Ammon's horn (tissue), 1 donor: ENCODE data around the gene BCAM.

Source experiments
- DNase-seq: peaks from one replicate; pipeline ENCODE4 v3.0.0-alpha.2; 2016; ENCODE audit warnings: low spot score

Gene BCAM

DNA sequence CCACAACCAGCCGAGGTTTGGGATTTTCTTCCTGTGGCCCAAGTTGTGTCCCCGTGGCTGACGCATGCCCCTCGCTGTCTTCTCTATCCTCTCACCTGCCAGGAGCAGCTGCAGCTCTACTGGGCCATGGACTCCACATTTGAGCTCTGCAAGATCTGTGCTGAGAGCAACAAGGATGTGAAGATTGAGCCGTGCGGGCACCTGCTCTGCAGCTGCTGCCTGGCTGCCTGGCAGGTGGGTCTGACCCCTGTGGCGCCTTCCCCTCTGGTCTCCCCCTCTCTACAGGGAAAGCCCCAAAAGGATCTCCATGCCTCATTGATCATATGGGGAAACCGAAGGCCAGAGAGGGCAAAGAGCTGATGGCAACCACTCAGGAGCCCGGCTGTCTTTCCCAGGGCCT lies 16.6 kb upstream of the BCAM start:
- no peak for DNase-seq

DNA sequence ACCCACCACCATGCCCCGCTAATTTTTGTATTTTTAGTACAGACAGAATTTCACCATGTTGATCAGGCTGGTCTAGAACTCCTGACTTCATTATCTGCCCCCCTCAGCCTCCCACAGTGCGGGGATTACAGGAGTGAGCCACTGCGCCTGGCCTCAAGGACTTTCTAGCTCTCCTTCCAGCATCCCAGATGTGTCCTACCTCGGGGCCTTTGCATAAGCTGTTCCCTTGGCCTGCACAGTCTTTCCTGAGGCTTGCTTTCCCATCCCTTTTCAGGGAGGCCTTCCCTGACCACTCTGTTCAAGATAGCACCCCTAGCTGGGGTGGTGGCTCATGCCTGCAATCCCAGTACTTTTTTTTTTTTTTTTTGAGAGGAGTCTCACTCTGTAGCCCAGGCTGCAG lies 14.3 kb upstream of the BCAM start:
- no peak for DNase-seq

DNA sequence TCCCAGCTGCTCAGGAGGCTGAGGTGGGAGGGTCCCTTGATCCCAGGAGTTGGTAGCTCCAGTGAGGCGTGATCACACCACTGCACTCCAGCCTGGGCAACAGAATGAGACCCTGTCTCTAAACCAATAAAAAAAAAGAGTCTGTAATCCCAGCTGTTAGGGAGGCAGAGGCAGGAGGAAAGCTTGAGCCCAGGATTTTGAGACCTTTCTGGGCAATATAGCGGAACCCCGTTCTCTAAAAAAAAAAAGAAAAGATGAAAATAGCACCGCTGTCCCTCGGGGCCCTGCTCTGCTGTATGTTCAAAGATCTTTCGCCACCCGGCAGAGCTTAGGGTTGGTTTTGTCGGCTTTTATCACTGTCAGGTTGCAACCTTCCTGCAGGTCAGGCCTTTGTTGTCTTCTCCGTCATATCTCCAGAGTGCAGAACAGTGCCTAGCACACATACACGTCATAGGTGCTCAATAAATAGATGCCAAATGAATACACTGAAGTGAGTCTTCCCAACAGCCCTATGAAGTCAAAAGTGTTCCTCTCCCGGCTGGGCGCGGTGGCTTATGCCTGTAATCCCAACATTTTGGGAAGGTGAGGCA lies 13.4 kb upstream of the BCAM start:
- DNase-seq, result no peak

DNA sequence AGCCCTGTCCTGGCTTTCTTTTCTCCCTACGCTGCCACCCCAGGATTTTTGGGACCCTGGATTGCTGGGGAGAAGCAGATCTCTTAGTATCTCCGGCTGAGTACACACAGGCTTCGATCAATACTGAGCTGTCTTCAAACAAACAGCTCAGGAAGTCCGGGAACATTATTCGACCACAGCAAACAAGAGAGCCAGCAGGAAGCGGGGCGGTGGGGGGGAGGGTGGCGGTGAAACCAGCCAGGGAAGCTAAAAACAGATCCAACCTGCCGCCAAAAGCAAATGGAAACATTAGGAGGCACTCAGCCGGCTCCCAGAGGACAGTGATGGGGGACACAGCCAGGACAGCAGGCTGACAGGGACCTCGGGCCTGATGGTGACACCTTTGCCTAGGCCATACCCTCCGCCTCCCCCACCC lies 12.2 kb upstream of the BCAM start:
- peak; percentile 40 for DNase-seq

DNA sequence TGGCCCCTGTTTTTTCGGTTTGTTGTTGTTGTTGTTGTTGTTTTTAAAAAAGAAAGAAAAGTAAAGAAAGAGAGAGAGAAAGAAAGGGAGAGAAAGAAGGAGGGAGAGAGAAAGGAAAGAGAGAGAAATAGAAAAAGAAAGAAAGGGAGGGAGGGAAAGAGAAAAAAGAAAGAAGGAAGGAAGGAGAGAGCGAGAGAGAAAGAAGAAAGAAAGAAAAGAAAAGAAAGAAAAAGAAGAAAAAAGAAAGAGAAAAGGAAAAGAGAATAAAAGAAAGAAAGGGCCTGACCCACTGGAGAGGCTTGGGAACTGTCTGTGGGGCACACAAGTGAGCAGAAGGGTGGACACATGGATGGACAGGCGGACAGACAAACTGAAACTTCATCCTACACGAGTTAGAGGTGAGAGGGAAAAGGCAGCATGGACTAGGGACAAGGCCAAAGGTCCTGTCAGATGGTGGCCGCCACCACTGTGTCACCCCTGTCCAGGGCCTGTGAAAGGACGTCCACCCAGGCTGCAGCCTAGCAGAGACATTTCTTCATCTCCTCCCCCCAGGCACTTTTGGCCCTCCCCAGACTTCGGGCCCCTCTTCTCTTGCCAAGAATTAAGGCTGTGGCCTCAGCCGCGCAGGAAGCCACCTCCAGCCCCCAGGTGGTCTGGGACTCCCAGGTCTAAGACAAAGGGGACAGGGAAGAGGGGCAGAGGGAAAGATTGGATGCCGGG lies 9.1 kb upstream of the BCAM start:
- DNase-seq, result no peak

DNA sequence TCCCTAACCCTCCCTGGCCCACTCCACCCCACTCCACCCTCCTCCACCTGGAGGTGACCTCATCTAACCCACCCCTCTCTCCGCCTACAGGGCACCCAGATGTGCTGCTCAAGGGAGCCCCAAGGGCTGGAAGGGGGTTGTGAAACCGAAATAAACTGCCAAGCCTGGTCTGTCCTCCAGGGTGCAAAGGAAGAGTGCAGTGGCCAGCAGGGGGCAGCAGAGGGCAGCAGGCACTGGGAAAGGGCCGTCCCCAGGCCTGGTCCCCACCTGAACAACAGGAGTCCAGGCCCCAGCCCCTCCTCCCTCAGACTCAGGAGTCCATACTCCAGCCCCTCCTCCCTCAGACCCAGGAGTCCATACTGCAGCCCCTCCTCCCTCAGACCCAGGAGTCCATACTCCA lies 8.4 kb upstream of the BCAM start:
- peak; percentile 75 for DNase-seq

DNA sequence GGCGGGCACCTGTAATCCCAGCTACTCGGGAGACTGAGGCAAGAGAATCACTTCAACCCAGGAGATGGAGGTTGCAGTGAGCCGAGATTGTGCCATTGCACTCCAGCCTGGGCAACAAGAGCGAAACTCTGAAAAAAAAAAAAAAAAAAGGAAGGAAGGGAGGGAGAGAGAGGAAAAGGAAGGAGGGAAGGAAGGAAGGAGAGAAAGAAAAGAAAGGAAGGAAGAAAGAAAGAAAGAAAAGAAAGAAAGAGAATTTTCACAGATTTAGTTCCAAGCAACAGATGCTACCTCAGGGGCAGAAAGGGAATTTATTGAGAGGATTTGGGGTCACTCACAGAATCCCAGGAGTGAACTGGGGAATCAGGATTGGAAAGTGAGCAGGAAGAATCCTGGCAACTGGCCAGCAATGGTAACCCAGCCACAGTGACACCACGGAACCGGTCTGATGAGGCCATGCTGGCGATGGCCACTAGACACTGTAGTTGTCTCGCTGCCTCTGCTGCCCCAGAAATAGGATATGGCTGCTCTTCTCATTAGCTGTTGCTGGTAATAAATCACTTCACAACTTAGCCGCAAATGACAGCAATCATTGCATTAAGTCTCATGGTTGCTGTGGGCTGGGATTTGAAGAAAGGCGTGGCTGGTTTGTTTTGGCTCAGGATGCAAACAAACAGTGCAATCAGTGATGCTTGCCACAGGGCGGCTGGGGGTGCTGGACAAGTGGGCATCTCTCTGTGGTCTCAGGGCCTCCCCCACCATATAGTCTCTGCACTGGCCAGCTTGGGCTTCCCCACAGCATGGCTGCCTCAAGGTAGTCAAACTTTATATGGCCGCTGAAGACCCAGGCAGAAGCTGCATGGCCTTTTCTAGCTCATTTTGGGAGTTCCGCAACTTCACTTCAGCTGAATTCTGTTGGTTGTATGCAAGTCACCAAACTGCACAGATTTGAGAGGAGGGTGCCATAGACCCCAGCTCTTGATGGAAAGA lies 5.2 kb upstream of the BCAM start:
- no peak for DNase-seq

DNA sequence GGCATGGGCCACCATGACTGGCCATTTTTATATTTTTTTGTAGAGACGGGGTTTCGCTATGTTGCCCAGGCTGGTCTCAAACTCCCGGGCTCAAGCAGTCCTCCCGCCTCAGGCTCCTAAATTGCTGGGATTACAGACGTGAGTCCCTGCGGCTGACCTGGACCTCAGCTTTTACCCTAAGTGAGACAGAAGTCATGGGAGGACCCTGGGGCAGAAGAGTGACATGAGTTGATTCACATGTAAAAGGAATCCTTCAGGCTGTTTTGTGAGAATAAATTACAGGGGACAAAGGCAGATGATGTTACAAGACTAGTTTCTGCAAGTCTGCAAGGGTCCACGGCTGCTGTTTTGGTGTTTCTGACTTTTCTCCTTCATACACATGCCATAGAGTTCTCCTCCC lies 2.6 kb upstream of the BCAM start:
- DNase-seq, result no peak

DNA sequence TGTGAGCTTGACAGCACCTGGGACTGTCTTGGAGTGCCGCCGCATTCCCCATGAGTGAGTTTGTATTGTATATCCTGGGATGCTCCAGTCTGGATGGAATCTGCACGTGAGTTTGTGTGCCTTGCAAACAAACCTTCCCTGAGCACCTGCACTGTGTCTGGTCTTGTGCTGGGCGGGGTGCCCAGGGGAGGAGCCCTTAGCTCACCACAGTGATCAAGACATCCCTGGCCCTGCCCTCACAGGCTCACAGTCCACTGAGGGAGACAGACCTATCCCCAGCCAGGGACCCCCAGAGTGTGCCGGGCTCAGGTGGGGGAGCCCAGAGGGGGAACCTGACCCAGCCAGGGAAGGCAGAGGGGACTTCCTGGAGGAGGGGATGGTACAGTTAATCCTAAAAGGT lies 1.7 kb upstream of the BCAM start:
- DNase-seq, result no peak

DNA sequence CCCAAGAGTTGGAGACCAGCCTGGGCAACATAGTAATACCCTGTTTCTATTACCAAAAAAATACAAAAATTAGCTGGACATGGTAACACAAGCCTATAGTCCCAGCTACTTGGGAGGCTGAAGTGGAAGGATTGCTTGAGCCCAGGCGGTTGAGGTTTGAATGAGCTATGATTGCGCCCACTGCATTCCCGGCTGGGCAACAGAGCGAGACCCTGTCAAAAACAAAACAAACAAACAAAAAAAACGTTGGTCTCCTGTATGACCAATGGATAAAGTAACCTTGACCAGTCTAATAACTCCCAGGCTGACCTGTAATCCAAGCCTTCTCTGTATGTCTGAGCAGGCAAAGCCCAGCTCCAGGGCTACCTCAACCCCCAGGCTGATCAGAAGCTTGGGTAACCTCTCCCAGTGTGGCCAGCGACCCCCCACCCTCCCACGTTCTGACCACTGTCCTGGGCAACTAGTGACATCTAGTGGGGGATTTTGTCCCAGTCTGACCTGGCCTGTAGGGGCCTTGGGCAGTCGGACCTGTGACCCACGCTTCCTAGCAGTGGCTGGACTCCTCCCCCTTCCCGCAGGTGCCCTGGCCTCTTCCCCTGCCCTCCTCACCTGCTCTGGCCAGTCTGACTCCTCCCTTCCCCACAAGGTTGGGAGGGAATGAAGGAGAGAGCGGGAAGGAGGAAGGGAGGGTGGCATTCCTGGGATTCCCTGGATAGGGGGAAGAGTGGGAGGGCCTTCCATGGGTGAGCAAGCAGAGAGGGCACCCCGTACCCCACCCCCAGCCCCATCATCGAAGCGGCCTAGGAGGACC lies 1.0 kb upstream of the BCAM start:
- peak; percentile 47 for DNase-seq

DNA sequence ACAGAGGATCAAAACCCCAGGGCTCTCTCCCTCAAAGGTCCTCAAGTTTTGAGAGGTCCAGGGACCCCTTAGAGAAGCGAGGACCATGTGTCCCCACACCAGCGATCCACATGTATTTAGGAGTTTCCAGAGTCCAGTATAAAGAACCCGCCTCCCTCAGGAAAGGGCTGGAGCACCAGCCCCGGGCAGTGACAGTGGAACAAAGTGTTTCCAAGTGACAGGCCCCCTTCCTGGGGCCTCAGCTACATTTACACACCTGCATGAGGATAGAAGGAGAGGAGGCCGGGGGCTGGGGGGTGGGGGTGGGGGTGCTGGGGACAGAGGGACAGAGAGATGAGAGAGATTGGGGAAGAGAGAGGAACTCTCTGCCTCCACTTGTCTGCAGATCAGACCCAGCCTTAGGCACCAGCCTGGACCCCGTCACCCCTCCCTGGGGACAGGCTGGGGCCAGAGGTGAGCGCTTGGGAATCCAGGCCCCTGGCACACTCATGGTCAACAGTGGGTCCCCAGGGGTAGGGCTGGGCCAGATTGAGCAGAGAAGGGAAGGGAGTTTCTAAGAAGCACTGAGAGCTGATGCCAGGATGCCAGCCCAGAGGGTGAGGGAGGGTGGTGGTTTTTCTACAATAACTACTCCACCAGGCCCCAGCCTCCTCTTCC lies 802 bp downstream of the BCAM start:
- DNase-seq, result no peak

DNA sequence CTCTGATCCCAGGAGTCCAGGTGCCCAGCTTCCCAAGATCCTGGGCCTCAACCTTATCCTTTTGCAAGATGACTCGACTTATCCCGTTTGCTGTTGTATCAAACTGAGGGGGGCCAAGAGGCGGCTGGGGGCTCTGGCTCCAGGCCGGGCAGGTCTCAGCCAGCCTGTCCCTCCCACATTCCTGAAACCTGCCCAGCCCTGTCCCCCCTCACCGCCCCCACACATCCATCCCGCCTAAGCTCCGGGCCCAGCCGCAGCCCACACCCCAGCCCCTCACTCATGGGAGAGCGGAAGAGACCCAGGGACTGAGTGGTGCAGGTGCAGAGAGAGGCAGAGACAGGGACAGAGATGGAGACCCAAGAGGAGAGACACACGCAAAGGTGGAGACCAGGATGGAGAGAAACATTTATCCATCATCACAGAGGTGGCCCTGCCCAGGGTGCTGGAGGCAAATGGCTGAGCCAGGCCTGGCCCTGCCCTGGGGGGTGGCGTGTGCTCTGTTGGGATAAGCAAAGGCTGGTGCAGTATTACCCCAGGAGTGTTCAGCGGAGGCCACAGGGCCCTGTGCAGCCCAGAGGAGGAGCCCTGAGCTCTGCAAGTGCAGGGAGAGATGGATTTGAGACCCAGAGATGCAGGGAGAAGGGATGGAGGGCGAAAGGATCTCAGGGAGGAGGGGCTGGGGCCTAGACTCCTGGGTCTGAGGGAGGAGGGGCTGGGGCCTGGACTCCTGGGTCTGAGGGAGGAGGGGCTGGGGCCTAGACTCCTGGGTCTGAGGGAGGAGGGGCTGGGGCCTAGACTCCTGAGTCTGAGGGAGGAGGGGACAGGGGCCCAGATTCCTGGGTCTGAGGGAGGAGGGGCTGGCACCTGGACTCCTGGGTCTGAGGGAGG lies 1.6 kb downstream of the BCAM start:
- DNase-seq, result no peak

DNA sequence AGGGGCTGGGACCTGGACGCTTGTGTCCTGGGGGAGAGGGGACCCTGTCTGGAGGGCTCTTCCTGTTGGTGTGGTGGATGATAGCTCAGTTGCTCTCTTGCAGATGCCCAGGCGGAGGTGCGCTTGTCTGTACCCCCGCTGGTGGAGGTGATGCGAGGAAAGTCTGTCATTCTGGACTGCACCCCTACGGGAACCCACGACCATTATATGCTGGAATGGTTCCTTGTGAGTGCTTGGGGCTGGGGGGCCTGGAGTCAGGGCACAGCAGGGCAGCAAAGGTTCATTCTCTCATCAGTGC lies 2.2 kb downstream of the BCAM start:
- DNase-seq, result no peak

DNA sequence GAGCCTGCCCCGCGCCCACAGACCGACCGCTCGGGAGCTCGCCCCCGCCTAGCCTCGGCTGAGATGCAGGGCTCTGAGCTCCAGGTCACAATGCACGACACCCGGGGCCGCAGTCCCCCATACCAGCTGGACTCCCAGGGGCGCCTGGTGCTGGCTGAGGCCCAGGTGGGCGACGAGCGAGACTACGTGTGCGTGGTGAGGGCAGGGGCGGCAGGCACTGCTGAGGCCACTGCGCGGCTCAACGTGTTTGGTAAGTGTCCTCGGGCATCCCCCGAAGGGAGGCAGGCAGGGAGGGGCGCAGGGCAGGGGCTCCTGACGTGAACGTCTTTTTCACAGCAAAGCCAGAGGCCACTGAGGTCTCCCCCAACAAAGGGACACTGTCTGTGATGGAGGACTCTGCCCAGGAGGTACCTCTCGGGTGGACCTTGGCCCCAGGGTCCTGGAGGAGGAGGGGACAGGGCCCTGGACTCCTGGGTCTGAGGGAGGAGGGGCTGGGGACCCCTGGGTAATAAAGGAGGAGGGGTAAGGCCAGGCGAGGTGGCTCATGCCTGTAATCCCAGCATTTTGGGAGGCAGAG lies 3.3 kb downstream of the BCAM start:
- no peak for DNase-seq

DNA sequence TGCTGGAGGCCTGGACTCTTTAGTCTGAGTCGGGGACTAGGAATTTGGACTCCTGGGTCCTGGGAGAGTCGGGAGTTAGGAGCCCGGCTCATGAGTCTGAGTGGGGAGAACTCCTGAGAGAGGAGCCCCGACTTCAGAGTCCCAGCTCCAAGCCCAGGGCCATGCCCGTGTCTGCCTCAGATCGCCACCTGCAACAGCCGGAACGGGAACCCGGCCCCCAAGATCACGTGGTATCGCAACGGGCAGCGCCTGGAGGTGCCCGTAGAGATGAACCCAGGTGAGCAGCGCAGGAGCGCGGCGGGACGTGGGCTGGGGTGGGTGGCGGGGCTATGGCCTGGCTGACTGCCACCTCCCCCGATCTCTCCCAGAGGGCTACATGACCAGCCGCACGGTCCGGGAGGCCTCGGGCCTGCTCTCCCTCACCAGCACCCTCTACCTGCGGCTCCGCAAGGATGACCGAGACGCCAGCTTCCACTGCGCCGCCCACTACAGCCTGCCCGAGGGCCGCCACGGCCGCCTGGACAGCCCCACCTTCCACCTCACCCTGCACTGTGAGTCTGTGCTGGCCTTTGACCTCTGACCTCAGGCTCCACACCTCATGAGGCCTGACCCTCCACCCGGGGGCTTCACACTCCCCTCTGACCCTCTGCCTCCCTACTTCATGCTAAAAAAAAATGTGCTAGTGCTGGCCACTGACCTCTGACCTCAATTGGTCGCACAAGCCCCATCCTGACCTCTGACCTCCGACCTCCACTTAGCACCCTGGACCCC lies 4.4 kb downstream of the BCAM start:
- DNase-seq, result no peak

DNA sequence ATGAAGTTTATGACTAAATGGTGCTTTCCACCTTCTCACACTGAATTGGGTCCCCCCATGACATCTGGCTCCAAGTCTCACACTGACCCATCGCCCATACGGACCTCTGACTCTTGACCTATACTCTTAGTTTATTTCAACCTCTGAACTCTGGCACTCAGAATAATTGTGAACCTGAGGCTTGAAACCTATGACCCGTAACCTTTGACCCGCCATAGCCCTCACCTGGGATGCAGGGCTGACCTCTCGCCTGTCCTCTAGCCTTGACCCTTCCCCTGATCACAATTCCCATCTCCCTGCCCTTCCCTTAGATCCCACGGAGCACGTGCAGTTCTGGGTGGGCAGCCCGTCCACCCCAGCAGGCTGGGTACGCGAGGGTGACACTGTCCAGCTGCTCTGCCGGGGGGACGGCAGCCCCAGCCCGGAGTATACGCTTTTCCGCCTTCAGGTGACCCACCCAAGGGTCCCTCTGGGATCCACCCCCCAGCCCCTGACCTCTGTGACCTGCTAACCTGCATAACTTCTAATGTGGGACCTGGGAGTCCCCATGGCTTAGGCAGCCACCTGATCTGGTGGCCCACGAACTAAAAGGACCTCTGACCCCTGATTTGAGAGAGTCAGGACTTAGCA lies 5.1 kb downstream of the BCAM start:
- DNase-seq, result no peak

DNA sequence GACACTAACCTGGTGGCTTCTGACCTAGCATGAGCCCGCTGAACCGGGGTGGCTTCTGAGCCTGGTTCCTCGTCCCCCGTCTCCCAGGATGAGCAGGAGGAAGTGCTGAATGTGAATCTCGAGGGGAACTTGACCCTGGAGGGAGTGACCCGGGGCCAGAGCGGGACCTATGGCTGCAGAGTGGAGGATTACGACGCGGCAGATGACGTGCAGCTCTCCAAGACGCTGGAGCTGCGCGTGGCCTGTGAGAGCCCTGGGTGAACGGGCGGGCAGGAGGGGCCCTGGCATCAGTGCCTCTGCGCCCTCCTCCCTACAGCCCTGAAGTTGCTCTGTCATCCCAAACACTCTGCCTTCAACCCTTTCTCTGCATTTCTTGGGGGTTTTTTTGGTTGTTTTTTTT lies 5.6 kb downstream of the BCAM start:
- no peak for DNase-seq

DNA sequence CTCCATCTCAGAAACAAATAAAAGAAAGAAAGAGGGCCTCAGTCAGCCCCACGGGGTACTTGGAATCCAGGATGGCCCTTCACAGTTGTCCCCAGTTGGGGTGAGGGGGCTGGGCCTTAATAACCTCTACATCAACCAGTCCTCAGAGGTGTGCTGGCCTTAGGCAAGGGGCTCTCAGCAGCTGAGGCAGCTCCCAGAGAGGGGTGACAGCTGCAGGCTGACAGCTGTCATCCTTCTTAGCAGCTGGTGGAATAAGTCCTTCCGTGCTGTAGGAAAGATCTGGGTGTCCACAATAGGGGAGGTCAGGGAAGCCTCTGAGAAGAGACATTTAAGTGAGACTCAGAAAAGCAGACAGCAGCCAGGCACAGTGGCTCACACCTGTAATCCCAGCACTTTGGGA lies 7.4 kb downstream of the BCAM start:
- DNase-seq, result no peak
